ENCODE data around the gene LIPK. TPM values are rescaled to one million over a fixed set of nuclear protein-coding genes. Genes with fewer than 3 reads are reported as not detected.

The LIPK gene
- total RNA-seq, 4 donors from 2014 or later = not detected

DNA sequence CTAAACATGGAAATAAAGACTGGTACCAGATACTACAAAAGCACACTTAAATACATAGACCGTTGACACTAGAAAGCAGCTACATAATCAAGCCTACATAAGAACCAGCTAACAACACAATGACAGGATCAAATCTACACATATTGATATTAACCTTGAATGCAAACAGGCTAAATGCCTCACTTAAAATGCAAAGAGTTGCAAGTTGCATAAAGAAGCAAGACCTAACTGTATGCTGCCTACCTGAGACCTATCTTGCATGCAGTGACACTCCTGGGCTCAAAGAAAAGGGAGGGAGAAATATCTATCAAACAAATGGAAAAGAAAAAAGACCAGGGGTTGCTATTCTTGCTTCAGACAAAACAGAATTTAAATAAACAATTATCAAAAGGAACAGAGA lies 39.6 kb downstream of the LIPK start:
- Histone ChIP-seq H3K27ac (no peak overlapping the region), H3K27me3 (no peaks in the 10 kb centered on the region), H3K9me3 (no peaks in the 10 kb centered on the region), H3K4me1 (no peaks in the 10 kb centered on the region), H3K4me3 (replicated peaks in 1 of 3) (no peak overlapping the region), H3K36me3 (no peaks in the 10 kb centered on the region)
- no peak for DNase-seq
- 86 to 91% methylated on average over 1 of the region's 1 CpG for WGBS, 2 donors
- TF ChIP-seq POLR2A (IDR thresholded peaks at IDR 0.05) = no peak
- TF ChIP-seq, protein P1, sequence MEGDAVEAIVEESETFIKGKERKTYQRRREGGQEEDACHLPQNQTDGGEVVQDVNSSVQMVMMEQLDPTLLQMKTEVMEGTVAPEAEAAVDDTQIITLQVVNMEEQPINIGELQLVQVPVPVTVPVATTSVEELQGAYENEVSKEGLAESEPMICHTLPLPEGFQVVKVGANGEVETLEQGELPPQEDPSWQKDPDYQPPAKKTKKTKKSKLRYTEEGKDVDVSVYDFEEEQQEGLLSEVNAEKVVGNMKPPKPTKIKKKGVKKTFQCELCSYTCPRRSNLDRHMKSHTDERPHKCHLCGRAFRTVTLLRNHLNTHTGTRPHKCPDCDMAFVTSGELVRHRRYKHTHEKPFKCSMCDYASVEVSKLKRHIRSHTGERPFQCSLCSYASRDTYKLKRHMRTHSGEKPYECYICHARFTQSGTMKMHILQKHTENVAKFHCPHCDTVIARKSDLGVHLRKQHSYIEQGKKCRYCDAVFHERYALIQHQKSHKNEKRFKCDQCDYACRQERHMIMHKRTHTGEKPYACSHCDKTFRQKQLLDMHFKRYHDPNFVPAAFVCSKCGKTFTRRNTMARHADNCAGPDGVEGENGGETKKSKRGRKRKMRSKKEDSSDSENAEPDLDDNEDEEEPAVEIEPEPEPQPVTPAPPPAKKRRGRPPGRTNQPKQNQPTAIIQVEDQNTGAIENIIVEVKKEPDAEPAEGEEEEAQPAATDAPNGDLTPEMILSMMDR (IDR thresholded peaks at IDR 0.05) = no peak
- intact Hi-C loops (cut with DNase I) = no loop called here

DNA sequence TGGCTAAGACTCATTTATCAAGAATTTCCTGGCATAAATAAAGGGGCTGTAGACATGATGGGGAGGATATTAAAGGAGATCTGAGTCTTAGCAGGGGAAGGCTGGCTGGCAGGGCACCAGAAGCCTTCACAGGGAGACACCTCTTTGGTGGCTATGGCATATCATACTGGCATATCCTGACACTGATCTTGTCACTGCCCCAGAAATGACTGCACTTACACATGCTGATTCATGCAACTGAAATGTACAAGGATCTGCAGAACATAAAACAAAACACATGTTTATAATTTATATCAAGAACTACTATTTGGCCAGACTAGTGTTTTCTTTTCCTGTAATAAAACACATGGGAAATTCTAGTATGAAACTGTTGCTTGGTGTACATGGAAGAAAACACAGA lies 48.2 kb downstream of the LIPK start:
- intact Hi-C loops (cut with DNase I) = no loop called here
- H3K4me3 ChIP-seq (replicated peaks in 1 of 3) = no peak overlapping the region
- no peak for DNase-seq
- H3K4me1 ChIP-seq = no peaks in the 10 kb centered on the region
- no peaks in the 10 kb centered on the region for H3K27me3 ChIP-seq
- H3K36me3 ChIP-seq = no peaks in the 10 kb centered on the region
- no peak overlapping the region for H3K27ac ChIP-seq
- TF ChIP-seq POLR2A (IDR thresholded peaks at IDR 0.05) = no peak
- TF ChIP-seq, protein P1 (IDR thresholded peaks at IDR 0.05) = no peak
- no peaks in the 10 kb centered on the region for H3K9me3 ChIP-seq

DNA sequence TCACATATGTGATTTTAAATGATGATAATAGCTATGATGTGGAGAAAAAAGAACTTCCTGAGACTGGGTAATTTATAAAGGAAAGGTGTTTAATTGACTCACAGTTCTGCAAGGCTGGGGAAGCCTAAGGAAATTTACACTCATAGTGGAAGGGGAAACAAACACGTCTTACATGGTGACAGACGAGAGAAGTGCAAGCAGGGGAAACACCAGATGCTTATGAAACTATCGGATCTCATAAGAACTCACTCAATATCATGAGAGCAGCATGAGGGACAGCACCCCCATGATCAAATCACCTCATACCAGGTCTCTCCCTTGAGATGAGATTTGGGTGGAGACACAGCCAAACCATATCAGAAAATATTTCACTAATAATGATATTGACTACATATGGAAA lies 49.7 kb downstream of the LIPK start:
- WGBS, 2 donors = 76 to 84% methylated on average over 3 of the region's 3 CpGs
- Histone ChIP-seq H3K27me3 (no peaks in the 10 kb centered on the region), H3K9me3 (no peaks in the 10 kb centered on the region), H3K27ac (no peak overlapping the region), H3K4me1 (no peaks in the 10 kb centered on the region), H3K4me3 (replicated peaks in 1 of 3) (no peak overlapping the region), H3K36me3 (no peaks in the 10 kb centered on the region)
- intact Hi-C loops (cut with DNase I) = no loop called here
- TF ChIP-seq, protein P1 (IDR thresholded peaks at IDR 0.05) = no peak
- TF ChIP-seq POLR2A (IDR thresholded peaks at IDR 0.05) = no peak
- no peak for DNase-seq

DNA sequence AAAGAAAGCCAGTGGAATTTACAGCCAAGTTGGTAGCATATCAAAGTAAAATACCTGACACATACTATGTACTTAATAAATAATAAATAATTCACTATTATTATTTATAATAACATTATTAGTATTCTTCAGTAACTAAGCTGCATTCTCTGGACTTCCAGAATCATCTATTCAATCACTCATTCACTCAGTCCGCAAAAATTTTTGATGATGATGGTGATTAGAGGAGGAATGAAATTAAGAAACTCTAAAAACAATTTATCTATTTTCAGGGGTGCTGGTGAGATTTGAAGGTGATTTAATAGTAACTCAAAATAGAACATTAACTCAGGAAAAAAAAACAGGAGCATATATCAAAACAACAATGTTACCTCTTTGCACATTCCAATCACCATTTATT lies 50.6 kb downstream of the LIPK start:
- Histone ChIP-seq H3K27ac (no peak overlapping the region), H3K27me3 (no peaks in the 10 kb centered on the region), H3K4me3 (replicated peaks in 1 of 3) (no peak overlapping the region), H3K4me1 (no peaks in the 10 kb centered on the region), H3K9me3 (no peaks in the 10 kb centered on the region), H3K36me3 (no peaks in the 10 kb centered on the region)
- DNase-seq = no peak
- TF ChIP-seq, protein P1 (IDR thresholded peaks at IDR 0.05) = no peak
- TF ChIP-seq POLR2A (IDR thresholded peaks at IDR 0.05) = no peak
- intact Hi-C loops (cut with DNase I) = no loop called here
- 0 to 62% methylated on average over 1 of the region's 1 CpG for WGBS, 2 donors

DNA sequence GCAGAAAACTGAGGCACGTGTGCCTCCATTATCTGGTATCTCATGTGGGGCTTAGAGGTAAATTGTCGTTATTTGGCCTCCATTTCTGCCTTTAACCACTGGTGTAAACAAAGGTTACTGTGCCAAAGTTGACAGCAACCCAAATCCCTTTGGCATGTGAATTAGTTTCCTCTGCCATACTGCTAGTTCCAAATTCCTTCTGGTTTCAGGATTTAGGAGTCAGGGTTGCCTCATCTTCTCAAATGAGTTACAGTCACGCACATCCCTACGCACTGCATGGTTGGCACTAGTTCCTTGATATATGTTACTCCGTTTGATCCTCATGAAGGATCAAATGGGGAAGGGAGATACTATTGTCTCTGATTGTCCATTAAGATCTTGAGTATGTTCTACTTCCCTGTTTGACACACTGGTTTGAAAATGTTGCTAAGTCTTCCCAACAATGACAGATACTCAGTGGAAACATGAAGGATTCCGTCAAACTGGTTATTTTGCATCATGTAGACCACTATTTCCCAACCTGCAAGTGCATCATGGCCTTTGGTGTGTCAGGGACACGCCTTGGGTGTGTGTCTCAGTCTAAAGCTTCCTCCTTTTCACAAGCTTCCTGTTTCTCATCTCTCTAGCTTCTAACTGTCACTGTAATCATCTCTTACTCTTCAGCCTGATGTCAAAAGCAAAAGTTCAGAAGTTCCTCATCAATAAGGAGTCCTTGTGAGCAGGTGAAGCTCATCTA lies 53.5 kb downstream of the LIPK start, which contains the start of gene LIPN:
Gene LIPN (plus strand): TSS at position 655 of the 736 bp plus-strand sequence. CDS start 1,386 bp downstream, outside the sequence.
- no peak within 1 kb of the TSS for H3K27ac ChIP-seq
- no peaks in the 10 kb centered on the region for H3K4me1 ChIP-seq
- H3K4me3 ChIP-seq (replicated peaks in 1 of 3) = no peak within 1 kb of the TSS
- intact Hi-C loops (cut with DNase I) = no loop called here
- WGBS, 2 donors = 79 to 90% methylated on average over 7 of the region's 7 CpGs
- H3K9me3 ChIP-seq = no peaks in the 10 kb centered on the region
- no peak for DNase-seq
- H3K36me3 ChIP-seq = no peaks in the 10 kb centered on the region
- TF ChIP-seq, protein P1 (IDR thresholded peaks at IDR 0.05) = no peak
- TF ChIP-seq POLR2A (IDR thresholded peaks at IDR 0.05) = no peak
- no peaks in the 10 kb centered on the region for H3K27me3 ChIP-seq

All from thyroid gland (tissue), 4 donors.